Measurements from ENCODE around the gene AK2.

Gene AK2

DNA sequence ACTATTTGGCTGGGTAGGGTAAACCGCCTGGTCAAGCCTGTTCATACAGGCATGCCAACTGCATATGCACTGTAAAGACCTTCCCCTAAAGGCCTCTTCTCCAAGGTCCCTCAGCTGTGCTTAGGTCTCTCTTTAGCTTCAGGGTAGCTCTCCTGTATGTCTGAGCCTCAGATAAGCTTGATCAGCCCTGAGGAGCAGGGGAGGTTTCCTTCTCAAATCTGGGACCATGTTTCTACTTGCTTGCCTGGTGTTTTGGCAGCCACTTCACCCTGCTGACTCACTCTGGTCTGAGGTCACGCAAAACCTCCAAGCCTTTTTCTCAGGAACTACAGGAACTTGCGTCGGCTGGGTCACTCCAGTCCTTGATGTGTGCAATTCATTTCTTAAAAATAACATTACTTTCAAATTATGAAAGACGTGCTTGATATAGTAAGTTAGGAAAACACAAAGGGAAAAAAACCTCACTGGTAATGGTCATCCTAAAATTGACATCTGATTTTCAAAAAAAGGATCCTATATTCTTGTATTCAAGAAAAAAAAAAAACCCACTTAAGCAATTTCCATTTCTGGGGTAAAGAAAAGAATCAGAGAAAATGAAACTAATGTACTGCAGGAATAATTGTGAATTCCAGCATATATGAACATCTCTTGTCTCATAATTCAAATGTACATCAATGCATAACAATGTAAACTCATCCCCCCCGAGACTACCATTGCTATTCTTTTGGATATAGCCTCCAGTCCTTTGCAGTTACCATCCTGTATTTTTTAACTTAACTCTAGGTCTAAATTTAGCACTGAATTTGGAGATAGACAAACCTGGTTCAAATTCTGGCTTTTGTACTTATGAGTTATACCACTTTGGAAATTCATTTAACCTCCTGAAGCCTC is 47.3 kb downstream of the AK2 start:
- no peak overlapping the region for H3K4me3 ChIP-seq (ENCODE audit: low read depth, low read length)
- H3K9me3 ChIP-seq, result no peaks in the 10 kb centered on the region
- no peaks in the 10 kb centered on the region for H3K27me3 ChIP-seq
- no peaks in the 10 kb centered on the region for H3K36me3 ChIP-seq
- DNase-seq, result no peak
- no peaks in the 10 kb centered on the region; the same call in 1 of the 2 replicates for H3K4me1 ChIP-seq
- TF ChIP-seq, protein P1, sequence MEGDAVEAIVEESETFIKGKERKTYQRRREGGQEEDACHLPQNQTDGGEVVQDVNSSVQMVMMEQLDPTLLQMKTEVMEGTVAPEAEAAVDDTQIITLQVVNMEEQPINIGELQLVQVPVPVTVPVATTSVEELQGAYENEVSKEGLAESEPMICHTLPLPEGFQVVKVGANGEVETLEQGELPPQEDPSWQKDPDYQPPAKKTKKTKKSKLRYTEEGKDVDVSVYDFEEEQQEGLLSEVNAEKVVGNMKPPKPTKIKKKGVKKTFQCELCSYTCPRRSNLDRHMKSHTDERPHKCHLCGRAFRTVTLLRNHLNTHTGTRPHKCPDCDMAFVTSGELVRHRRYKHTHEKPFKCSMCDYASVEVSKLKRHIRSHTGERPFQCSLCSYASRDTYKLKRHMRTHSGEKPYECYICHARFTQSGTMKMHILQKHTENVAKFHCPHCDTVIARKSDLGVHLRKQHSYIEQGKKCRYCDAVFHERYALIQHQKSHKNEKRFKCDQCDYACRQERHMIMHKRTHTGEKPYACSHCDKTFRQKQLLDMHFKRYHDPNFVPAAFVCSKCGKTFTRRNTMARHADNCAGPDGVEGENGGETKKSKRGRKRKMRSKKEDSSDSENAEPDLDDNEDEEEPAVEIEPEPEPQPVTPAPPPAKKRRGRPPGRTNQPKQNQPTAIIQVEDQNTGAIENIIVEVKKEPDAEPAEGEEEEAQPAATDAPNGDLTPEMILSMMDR (IDR thresholded peaks at IDR 0.05; ENCODE audit: low read depth, low read length), result no peak

DNA sequence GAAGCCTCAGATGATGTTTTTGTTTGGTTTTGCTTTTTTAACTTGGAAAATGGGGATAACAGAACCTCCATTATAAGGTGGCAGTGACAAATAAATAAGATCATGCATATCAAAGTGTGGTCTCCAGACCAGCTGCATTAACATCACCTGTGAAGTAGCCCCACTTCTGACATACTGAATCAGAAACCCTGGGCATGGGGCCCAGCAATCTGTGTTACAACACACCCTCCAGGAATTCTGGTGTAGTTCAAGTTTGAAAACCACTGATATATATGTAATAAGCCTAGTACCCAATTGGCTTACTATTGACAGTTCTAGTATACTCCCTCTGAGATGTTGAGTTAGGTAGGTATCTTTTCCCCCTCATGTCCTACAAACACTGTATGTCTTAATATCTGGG is 48.0 kb downstream of the AK2 start:
- Histone ChIP-seq H3K36me3 (no peaks in the 10 kb centered on the region), H3K4me3 (ENCODE audit: low read depth, low read length) (no peak overlapping the region), H3K9me3 (no peaks in the 10 kb centered on the region), H3K4me1 (no peaks in the 10 kb centered on the region; the same call in 1 of the 2 replicates), H3K27me3 (no peaks in the 10 kb centered on the region)
- TF ChIP-seq, protein P1 (IDR thresholded peaks at IDR 0.05; ENCODE audit: low read depth, low read length), result no peak
- no peak for DNase-seq

DNA sequence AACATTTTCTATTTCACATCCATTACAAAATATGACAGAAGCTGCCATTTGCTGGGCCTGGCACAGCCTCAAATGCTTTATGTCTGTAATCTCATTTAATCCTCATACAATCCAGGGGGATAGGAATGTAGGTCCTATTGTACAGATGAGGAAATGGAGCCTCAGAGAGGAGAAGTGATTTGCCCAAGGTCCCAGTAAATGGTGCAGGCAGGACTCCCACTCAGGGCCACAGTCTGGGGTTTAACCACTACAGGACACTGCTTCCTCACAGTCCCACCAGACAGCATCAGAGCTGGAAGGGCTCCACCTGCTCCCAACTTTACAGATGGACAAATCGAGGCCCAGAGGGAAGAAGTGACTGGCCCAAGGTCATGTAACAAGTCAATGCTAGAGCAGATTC is 51.5 kb downstream of the AK2 start:
- no peaks in the 10 kb centered on the region for H3K36me3 ChIP-seq
- no peaks in the 10 kb centered on the region for H3K4me1 ChIP-seq
- no peaks in the 10 kb centered on the region for H3K27me3 ChIP-seq
- no peaks in the 10 kb centered on the region for H3K9me3 ChIP-seq
- DNase-seq, result no peak
- H3K4me3 ChIP-seq (ENCODE audit: low read depth, low read length), result no peak overlapping the region
- TF ChIP-seq, protein P1 (IDR thresholded peaks at IDR 0.05; ENCODE audit: low read depth, low read length), result no peak

DNA sequence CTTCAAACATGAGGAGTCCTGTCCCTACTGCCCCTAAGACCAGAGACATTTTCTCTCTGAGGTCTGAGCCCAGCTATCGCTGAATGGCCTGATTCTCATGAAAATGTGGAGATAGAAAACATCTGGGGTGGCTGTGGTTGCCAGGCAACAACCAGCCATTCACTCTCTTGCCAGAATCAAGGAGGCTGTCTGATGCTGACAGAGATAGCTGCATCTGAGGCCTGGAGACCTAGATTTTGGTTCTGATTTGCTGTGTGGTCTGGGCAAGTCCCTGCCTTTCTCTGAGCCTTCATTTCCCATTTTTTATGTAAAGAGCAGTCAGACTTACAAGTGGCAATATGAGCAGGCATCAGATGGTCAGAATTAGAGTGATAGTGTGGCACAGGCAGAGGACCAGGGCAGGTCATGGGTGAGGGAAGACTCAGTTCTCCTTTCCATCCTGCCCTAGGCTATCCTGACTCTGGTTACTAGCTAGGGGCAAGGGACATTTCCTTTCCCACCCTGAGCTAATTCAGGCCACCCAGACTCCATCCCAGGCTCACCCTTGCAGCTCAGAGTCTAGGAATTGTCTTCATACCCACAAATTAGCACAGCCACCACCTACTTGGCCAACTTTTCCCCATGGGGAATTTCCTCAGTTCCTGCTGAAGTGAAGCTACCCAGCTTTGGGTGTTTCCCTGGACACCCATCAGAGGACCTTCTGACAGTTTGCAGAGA is 52.1 kb downstream of the AK2 start:
- H3K27me3 ChIP-seq, result no peaks in the 10 kb centered on the region
- H3K9me3 ChIP-seq, result no peaks in the 10 kb centered on the region
- TF ChIP-seq, protein P1 (IDR thresholded peaks at IDR 0.05; ENCODE audit: low read depth, low read length), result no peak
- DNase-seq, result no peak
- H3K4me1 ChIP-seq, result no peaks in the 10 kb centered on the region
- no peak overlapping the region for H3K4me3 ChIP-seq (ENCODE audit: low read depth, low read length)
- H3K36me3 ChIP-seq, result no peaks in the 10 kb centered on the region

DNA sequence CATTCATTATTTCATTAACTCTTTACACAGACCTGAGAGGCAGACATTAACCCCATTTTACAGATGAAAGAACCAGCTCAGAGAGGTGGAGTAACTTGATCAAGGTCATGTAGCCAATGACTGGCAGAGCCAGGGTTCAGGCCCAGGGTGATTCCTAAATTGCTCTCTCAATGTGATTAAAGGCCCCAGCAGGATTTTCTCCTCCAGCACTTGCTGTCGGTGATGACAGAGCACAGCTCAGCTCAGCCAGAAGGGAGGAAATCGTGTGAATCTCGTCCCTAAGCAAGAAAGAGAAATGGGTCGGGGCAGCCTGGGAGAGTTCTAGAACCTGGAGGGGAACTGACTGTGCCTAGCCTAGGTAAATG is 52.6 kb downstream of the AK2 start:
- no peaks in the 10 kb centered on the region for H3K27me3 ChIP-seq
- no peaks in the 10 kb centered on the region for H3K4me1 ChIP-seq
- H3K36me3 ChIP-seq, result no peaks in the 10 kb centered on the region
- TF ChIP-seq, protein P1 (IDR thresholded peaks at IDR 0.05; ENCODE audit: low read depth, low read length), result no peak
- no peak for DNase-seq
- no peak overlapping the region for H3K4me3 ChIP-seq (ENCODE audit: low read depth, low read length)
- no peaks in the 10 kb centered on the region for H3K9me3 ChIP-seq

DNA sequence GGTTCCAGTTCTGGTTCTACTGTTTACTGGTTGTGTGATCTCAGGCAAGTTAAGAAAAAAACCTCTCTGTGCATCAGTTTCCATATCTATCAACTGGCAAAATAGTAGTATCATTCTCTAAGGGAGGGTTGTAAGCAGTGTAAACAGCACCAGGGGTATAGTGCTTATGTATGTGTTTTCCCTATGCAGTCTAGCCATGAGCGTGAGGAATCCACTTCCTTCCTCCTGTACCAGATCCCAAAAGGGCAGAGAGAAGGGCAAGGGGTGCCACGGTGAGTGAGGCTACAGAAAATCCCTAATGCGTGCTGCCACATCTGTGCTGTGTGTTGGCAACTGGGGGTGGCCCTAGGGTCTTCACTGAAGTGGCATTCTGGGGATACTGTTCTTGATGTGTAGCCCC is 53.7 kb downstream of the AK2 start:
- Histone ChIP-seq H3K4me1 (no peaks in the 10 kb centered on the region), H3K4me3 (ENCODE audit: low read depth, low read length) (no peak overlapping the region), H3K9me3 (no peaks in the 10 kb centered on the region), H3K27me3 (no peaks in the 10 kb centered on the region), H3K36me3 (no peaks in the 10 kb centered on the region)
- DNase-seq, result no peak
- TF ChIP-seq, protein P1 (IDR thresholded peaks at IDR 0.05; ENCODE audit: low read depth, low read length), result no peak

All from BE2C (cell line).